Calu3 (cell line): ENCODE results near the gene G3BP1. TPM values are rescaled to one million over a fixed set of nuclear protein-coding genes. Genes with fewer than 3 reads are reported as not detected.
"Not testable (repeated sequence)": the region's sequence is repeated elsewhere in the genome, so short reads cannot be mapped to it uniquely, and the experiment has no call there.

Experiments used
- BruUV-seq: library from RNA; stranded (reverse); fragments of 400-500 nt; replicated peaks from 2 replicates; lab custom pipeline; 2021; lab: Mats Ljungman, UMichigan
- CTCF ChIA-PET: fragments of 300-600 bp; sonication (Branson Sonifier 250); formaldehyde crosslinking; loops from one replicate; lab custom pipeline; 2022; ENCODE audit warnings: antibody characterized with exemption; lab: Charles Lee
- DNase-seq: peaks from one replicate; pipeline ENCODE4 v3.0.0; 2022
- H3K27ac Mint-ChIP-seq: one replicate; pipeline ENCODE4 v1.8.0; 2022; ENCODE audit warnings: mixed read lengths; ENCODE audit not compliant: unreplicated experiment
- H3K27me3 Mint-ChIP-seq: one replicate; pipeline ENCODE4 v1.8.0; 2022; ENCODE audit warnings: mixed read lengths; ENCODE audit not compliant: unreplicated experiment
- H3K36me3 Mint-ChIP-seq: one replicate; pipeline ENCODE4 v1.8.0; 2022; ENCODE audit warnings: mild to moderate bottlenecking, moderate library complexity, mixed read lengths; ENCODE audit not compliant: insufficient read depth, unreplicated experiment
- H3K4me1 Mint-ChIP-seq: one replicate; pipeline ENCODE4 v1.8.0; 2022; ENCODE audit warnings: mild to moderate bottlenecking, low read depth, mixed read lengths; ENCODE audit not compliant: unreplicated experiment
- H3K4me3 Mint-ChIP-seq: one replicate; pipeline ENCODE4 v1.8.0; 2022; ENCODE audit warnings: mild to moderate bottlenecking, low read depth, moderate library complexity, mixed read lengths; ENCODE audit not compliant: unreplicated experiment
- H3K9me3 Mint-ChIP-seq: one replicate; pipeline ENCODE4 v1.8.0; 2022; ENCODE audit warnings: low read depth, mixed read lengths; ENCODE audit not compliant: unreplicated experiment
- CTCF ChIP-seq: fragments of 200-600 bp; IDR thresholded peaks from one replicate; pipeline ENCODE4 v1.8.0; 2022; ENCODE audit warnings: antibody characterized with exemption; ENCODE audit not compliant: unreplicated experiment
- intact Hi-C: fragments of 100-400 bp; cut with micrococcal nuclease; formaldehyde crosslinking; loops from one replicate; pipeline ENCODE4 v1.10.0; 2022; ENCODE audit not compliant: unreplicated experiment
- total RNA-seq: library from RNA; stranded (reverse); gene quantifications from 2 replicates; pipeline ENCODE4 v1.2.3, GENCODE V29; 2022

G3BP1 gene
- total RNA-seq, 1 experiment from 2014 or later, result 393 TPM

- no peaks in the 10 kb centered on the region for H3K9me3 Mint-ChIP-seq
- peak; percentile 55 for DNase-seq
- peak overlapping the region; percentile 38 for H3K27ac Mint-ChIP-seq
- H3K4me3 Mint-ChIP-seq, result no peak overlapping the region
- H3K36me3 Mint-ChIP-seq, result peaks cover 73% of the 10 kb centered on the region
- BruUV-seq, result no TSS peak
- H3K4me1 Mint-ChIP-seq, result peaks cover 19% of the 10 kb centered on the region
- CTCF ChIA-PET, result no interaction called here
- intact Hi-C loops, result no loop called here
- TF ChIP-seq CTCF, result no peak
- H3K27me3 Mint-ChIP-seq, result no peaks in the 10 kb centered on the region
Measured at GRCh38 chr5:151820903-151821302, 49.1 kb downstream of the G3BP1 start.

GRCh38 chr5:151822141-151822540 lies 50.4 kb downstream of the G3BP1 start:
- no peak overlapping the region for H3K27ac Mint-ChIP-seq

GRCh38 chr5:151825445-151825844 lies 53.7 kb downstream of the G3BP1 start:
- peaks cover 47% of the 10 kb centered on the region for H3K36me3 Mint-ChIP-seq
- peak; percentile 70 for DNase-seq
- H3K27me3 Mint-ChIP-seq, result no peaks in the 10 kb centered on the region
- intact Hi-C loops, result loop anchor here (1.0 to 2.0 kb wide), 5 partner anchors 318 to 689 kb away; no protein-coding TSS in a partner anchor
- no TSS peak for BruUV-seq
- peaks cover 11% of the 10 kb centered on the region for H3K4me1 Mint-ChIP-seq
- H3K27ac Mint-ChIP-seq, result peak overlapping the region; percentile 19
- peaks cover 8% of the 10 kb centered on the region for H3K9me3 Mint-ChIP-seq
- CTCF ChIA-PET, result interaction anchor here (0.6 to 2.5 kb wide), 10 partner anchors 161 to 689 kb away, joined by 3 to 36 read pairs (median 7); no protein-coding TSS in a partner anchor
- no peak overlapping the region for H3K4me3 Mint-ChIP-seq
- peak; percentile 90 for TF ChIP-seq CTCF

More at GRCh38 chr5:151822141-151822540, 50.4 kb downstream of the G3BP1 start:
- peaks cover 2% of the 10 kb centered on the region for H3K9me3 Mint-ChIP-seq
- CTCF ChIA-PET, result no interaction called here
- no peaks in the 10 kb centered on the region for H3K27me3 Mint-ChIP-seq
- intact Hi-C loops, result no loop called here
- peaks cover 19% of the 10 kb centered on the region for H3K4me1 Mint-ChIP-seq
- peaks cover 61% of the 10 kb centered on the region for H3K36me3 Mint-ChIP-seq
- DNase-seq, result no peak
- TF ChIP-seq CTCF, result no peak
- H3K4me3 Mint-ChIP-seq, result no peak overlapping the region
- BruUV-seq, result no TSS peak

- Mint-ChIP-seq H3K27me3 (no peaks in the 10 kb centered on the region), H3K27ac (no peak overlapping the region), H3K4me3 (no peak overlapping the region), H3K4me1 (no peaks in the 10 kb centered on the region), H3K9me3 (peaks cover 32% of the 10 kb centered on the region), H3K36me3 (peaks cover 54% of the 10 kb centered on the region)
- intact Hi-C loops, result no loop called here
- BruUV-seq, result no TSS peak
- DNase-seq, result no peak
- no peak for TF ChIP-seq CTCF
- CTCF ChIA-PET, result no interaction called here
Measured at GRCh38 chr5:151829370-151829769, 57.6 kb downstream of the G3BP1 start.

GRCh38 chr5:151832843-151833242 lies 61.1 kb downstream of the G3BP1 start:
- not testable (repeated sequence) for H3K4me3 Mint-ChIP-seq
- H3K36me3 Mint-ChIP-seq, result peaks cover 44% of the 10 kb centered on the region

More at GRCh38 chr5:151832843-151833242, 61.1 kb downstream of the G3BP1 start:
- intact Hi-C loops, BruUV-seq, H3K27ac Mint-ChIP-seq, H3K27me3 Mint-ChIP-seq, CTCF ChIA-PET, DNase-seq, H3K4me1 Mint-ChIP-seq: not testable (repeated sequence)
- H3K9me3 Mint-ChIP-seq, result peaks cover 37% of the 10 kb centered on the region
